ENCODE data around the gene PPFIBP2. TPM values are rescaled to one million over a fixed set of nuclear protein-coding genes. Genes with fewer than 3 reads are reported as not detected.

The PPFIBP2 gene
- total and polyA plus RNA-seq, 11 donors = 10.5 to 31.1 (median 20.8) TPM

DNA sequence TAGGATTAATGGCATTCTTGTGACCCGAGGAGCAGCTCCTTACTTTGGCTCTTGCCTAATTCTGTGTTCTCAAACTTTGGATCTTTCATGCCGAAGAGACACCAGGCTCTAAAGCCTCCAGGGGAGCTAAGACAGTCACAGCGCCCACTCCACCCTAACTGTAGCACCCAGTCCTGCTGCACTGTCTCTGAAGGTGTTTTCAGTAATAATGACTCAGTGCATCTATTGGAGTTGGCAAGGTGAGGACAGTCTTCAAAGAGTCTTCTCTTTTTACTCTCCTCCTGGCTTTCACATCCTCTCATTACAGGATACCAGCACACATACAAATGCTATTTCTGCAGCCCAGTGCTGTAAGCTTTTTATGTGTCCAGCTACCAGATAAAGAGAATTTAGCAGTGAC is 69.4 kb downstream of the PPFIBP2 start:
- no peaks in the 10 kb centered on the region for H3K36me3 ChIP-seq
- no peak for DNase-seq
- H3K4me1 ChIP-seq = peaks cover 0 to 54% (median 29%) of the 10 kb centered on the region in 12 donors
- intact Hi-C loops (cut with DNase I) = no loop called here
- TF ChIP-seq, protein P1, sequence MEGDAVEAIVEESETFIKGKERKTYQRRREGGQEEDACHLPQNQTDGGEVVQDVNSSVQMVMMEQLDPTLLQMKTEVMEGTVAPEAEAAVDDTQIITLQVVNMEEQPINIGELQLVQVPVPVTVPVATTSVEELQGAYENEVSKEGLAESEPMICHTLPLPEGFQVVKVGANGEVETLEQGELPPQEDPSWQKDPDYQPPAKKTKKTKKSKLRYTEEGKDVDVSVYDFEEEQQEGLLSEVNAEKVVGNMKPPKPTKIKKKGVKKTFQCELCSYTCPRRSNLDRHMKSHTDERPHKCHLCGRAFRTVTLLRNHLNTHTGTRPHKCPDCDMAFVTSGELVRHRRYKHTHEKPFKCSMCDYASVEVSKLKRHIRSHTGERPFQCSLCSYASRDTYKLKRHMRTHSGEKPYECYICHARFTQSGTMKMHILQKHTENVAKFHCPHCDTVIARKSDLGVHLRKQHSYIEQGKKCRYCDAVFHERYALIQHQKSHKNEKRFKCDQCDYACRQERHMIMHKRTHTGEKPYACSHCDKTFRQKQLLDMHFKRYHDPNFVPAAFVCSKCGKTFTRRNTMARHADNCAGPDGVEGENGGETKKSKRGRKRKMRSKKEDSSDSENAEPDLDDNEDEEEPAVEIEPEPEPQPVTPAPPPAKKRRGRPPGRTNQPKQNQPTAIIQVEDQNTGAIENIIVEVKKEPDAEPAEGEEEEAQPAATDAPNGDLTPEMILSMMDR (IDR thresholded peaks at IDR 0.05) = no peak
- TF ChIP-seq POLR2A (IDR thresholded peaks at IDR 0.05) = no peak
- H3K27me3 ChIP-seq = peaks cover 0 to 3% (median 0%) of the 10 kb centered on the region in 9 donors
- no peak overlapping the region for H3K4me3 ChIP-seq
- no peaks in the 10 kb centered on the region for H3K9me3 ChIP-seq
- no peak for ATAC-seq
- H3K27ac ChIP-seq = peak overlapping the region in 1 of 12 donors; percentile 15
- 82 to 92% (median 90%) methylated on average over 3 of the region's 3 CpGs for WGBS, 4 donors

DNA sequence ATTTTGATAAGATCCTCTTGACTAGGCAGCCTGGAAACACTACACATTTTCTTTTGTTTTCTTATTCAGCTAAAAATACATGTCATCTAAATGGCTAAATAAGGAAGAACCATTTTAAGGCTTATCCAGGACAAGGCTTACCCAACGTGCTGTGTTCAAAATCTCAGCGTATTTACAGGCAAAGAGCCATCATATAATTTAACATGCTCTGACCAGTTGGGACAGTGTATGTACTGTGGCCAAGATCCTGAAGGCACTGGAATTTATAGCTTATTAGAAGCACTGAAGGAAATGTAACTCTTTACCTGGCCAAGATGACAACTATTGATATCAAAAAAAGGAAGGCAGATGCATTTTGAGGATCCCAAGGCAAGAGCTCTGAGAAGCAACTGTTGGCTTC is 71.1 kb downstream of the PPFIBP2 start:
- no peaks in the 10 kb centered on the region for H3K36me3 ChIP-seq
- WGBS, 4 donors = 67 to 84% (median 79%) methylated on average over 2 of the region's 2 CpGs
- ATAC-seq (no peak), DNase-seq (no peak)
- no peak for TF ChIP-seq POLR2A (IDR thresholded peaks at IDR 0.05)
- TF ChIP-seq, protein P1 (IDR thresholded peaks at IDR 0.05) = no peak
- H3K27ac ChIP-seq = no peak overlapping the region
- peaks cover 0 to 3% (median 0%) of the 10 kb centered on the region in 9 donors for H3K27me3 ChIP-seq
- H3K4me1 ChIP-seq = peaks cover 0 to 38% (median 19%) of the 10 kb centered on the region in 12 donors
- no peak overlapping the region for H3K4me3 ChIP-seq
- intact Hi-C loops (cut with DNase I) = no loop called here
- no peaks in the 10 kb centered on the region for H3K9me3 ChIP-seq

DNA sequence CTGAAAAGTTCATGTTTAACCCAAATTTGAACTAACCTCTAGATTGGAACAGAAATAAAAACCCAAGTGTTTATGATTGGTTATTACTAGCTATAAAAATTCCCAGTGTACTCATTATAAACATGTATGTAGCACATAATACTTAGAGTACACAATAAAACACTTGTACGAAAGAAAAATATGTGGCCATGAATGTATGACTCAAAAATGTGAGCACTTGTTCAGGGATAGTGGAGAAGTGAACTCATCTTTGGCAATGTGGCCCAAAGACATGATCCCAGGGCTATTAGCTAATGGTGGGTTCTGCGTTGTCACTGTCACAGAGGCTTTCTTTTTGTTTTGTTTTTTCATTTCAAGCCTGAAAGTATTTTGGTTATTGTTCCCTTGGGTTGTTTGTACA is 72.0 kb downstream of the PPFIBP2 start:
- no peaks in the 10 kb centered on the region for H3K9me3 ChIP-seq
- no peak for ATAC-seq

DNA sequence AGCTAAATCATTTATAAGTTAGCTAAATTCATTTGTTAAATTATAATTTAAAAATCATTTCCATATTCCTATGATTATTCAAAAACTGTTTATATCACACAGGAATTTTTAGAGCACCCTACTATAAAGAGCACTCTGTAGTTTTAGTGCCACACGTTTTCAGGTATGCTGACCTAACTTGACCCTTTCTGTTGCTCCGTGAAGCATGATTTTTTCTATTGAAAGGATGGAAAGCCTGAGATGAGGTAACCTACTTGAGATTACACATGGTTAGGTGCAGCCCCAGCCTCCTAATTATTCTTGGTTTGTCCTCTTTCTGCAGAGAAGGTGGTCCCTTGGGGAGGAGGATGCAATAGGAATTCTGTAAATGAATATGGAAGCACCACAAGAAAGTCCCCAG is 72.6 kb downstream of the PPFIBP2 start:
- WGBS, 4 donors = 59 to 67% (median 64%) methylated on average over 2 of the region's 2 CpGs
- H3K9me3 ChIP-seq = no peaks in the 10 kb centered on the region
- intact Hi-C loops (cut with DNase I) = no loop called here
- DNase-seq (no peak), ATAC-seq (no peak)
- no peaks in the 10 kb centered on the region for H3K36me3 ChIP-seq
- no peak overlapping the region for H3K4me3 ChIP-seq
- no peak for TF ChIP-seq POLR2A (IDR thresholded peaks at IDR 0.05)
- TF ChIP-seq, protein P1 (IDR thresholded peaks at IDR 0.05) = no peak
- no peak overlapping the region for H3K27ac ChIP-seq
- peaks cover 3 to 33% (median 14%) of the 10 kb centered on the region in 12 donors for H3K4me1 ChIP-seq
- H3K27me3 ChIP-seq = peaks cover 0 to under 1% (median 0%) of the 10 kb centered on the region in 9 donors

More for the DNA sequence above, 72.0 kb downstream of the PPFIBP2 start:
- no peak overlapping the region for H3K4me3 ChIP-seq
- DNase-seq = no peak
- TF ChIP-seq POLR2A (IDR thresholded peaks at IDR 0.05) = no peak
- TF ChIP-seq, protein P1 (IDR thresholded peaks at IDR 0.05) = no peak
- no peaks in the 10 kb centered on the region for H3K36me3 ChIP-seq
- H3K4me1 ChIP-seq = peaks cover 2 to 37% (median 18%) of the 10 kb centered on the region in 12 donors
- intact Hi-C loops (cut with DNase I) = no loop called here
- 80 to 89% (median 83%) methylated on average over 2 of the region's 2 CpGs for WGBS, 4 donors
- no peak overlapping the region for H3K27ac ChIP-seq
- peaks cover 0 to 3% (median 0%) of the 10 kb centered on the region in 9 donors for H3K27me3 ChIP-seq
